Uterus (tissue), 2 donors: ENCODE data around the gene CDC7.

Experiments
- CTCF ChIP-seq, 4 experiments: fragments of 200-600 bp in 2 of 4; fragments of 450-650 bp in 2 of 4; sonication (generic) in 2 of 4; IDR thresholded peaks; one replicate each; pipeline ENCODE4 v1.5.1; 2016 to 2019; ENCODE audit warnings: antibody characterized with exemption in 4 of 4, mild to moderate bottlenecking in 2 of 4, moderate library complexity in 1 of 4
- POLR2A ChIP-seq, 2 donors: fragments of 450-650 bp; IDR thresholded peaks; one replicate each; pipeline ENCODE4 v1.6.1; 2016; ENCODE audit warnings: antibody characterized with exemption in 2 of 2, mild to moderate bottlenecking in 1 of 2, moderate library complexity in 1 of 2

DNA sequence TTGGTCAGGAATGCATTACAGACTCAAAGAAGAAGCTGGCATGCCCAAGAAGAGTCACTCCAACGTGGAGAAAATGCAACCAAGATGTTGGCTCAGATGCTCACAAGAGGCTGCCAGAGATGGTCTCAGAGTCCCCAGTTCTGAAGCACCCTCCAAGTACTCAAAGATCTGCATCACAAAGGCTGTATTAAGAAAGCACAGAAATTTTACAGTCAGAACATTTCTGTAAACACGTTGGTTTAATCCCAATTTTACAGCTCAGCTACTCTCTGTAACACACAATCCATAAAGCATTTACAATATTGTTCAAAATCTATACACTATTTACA is 69.4 kb downstream of the CDC7 start:
- TF ChIP-seq POLR2A (IDR thresholded peaks at IDR 0.05) (no peak), CTCF (IDR thresholded peaks at IDR 0.05) (no peak)
